Stimulated activated CD4-positive, alpha-beta T cell treated with anti-CD3 and anti-CD28 coated beads, Interleukin-2, amount 100 ng/mL, for 4 hours (primary cell): ENCODE data around the gene LINC01488.

Experiments used
- DNase-seq: peaks from one replicate; pipeline ENCODE4 v3.0.0-alpha.2; 2020; ENCODE audit warnings: low read depth

The LINC01488 gene

GRCh38 chr11:69463995-69464960, 17.2 kb upstream of the LINC01488 start:
- no peak for DNase-seq

GRCh38 chr11:69465236-69466000, 16.0 kb upstream of the LINC01488 start:
- DNase-seq, result no peak

- no peak for DNase-seq
Measured at GRCh38 chr11:69466039-69466438, 15.4 kb upstream of the LINC01488 start.

DNA sequence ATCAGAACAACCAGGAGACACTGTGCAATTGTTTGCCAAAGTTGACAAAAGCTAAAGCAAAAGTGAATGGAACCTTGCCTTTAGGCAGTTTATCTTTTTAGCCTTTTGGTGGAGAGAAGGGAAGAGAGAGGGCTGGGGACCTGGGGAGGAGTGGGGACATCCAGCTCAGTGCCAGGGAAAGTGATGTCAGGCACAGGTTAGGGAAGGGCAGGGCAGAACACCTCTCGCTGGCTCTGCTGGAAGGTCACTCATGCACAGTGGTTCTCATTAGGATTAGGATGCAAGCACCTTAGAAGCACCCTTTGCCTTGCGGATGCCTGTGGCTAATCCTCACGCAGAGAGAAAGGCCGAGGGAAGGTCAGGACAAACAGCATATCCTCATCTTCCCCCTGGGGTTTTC, 14.3 kb upstream of the LINC01488 start:
- no peak for DNase-seq

DNA sequence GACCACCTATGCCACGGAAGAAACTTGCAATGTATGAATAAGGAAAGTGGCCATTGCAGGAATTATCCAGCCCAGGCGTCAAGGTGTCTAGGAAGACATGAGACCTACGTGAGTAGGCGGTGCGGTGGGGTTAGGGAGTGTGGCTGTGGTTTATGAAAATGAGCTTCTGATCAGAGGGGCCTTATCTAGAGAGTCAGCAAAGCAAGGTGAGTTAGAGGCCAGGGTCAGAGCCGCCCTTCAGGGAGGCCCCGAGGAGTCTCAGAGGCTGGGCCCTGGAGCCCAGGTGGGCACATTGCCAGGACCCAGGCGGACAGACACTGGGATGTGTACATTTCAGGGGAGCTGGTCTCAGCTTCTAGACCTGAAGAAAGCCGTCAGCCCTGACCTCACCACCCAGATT, 13.8 kb upstream of the LINC01488 start:
- DNase-seq, result no peak

DNA sequence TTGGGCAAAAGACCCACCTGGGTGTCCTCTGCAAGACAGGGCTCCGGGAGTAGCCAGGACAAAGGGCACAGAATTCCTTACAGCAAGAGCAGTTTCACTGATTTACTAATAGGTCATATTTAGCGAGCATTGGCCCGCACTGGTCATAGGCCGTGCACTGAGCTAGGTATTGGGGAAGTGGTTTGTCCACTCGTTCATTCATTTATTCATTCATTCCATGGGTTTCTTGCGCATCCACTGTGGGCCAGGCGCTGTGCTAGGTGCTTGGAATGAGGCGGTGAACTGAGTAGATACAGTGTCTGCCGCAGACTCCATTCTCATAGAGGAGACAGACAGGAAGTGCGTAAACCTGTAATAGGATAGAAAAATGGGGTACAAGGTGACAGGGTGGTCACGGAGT, 13.2 kb upstream of the LINC01488 start:
- DNase-seq, result no peak

- no peak for DNase-seq
Measured at GRCh38 chr11:69468911-69469885, 12.3 kb upstream of the LINC01488 start.

- DNase-seq, result no peak
Measured at GRCh38 chr11:69470301-69470700, 11.2 kb upstream of the LINC01488 start.

GRCh38 chr11:69470793-69471728, 10.4 kb upstream of the LINC01488 start:
- no peak for DNase-seq

- no peak for DNase-seq
Measured at GRCh38 chr11:69471729-69472540, 9.5 kb upstream of the LINC01488 start.

DNA sequence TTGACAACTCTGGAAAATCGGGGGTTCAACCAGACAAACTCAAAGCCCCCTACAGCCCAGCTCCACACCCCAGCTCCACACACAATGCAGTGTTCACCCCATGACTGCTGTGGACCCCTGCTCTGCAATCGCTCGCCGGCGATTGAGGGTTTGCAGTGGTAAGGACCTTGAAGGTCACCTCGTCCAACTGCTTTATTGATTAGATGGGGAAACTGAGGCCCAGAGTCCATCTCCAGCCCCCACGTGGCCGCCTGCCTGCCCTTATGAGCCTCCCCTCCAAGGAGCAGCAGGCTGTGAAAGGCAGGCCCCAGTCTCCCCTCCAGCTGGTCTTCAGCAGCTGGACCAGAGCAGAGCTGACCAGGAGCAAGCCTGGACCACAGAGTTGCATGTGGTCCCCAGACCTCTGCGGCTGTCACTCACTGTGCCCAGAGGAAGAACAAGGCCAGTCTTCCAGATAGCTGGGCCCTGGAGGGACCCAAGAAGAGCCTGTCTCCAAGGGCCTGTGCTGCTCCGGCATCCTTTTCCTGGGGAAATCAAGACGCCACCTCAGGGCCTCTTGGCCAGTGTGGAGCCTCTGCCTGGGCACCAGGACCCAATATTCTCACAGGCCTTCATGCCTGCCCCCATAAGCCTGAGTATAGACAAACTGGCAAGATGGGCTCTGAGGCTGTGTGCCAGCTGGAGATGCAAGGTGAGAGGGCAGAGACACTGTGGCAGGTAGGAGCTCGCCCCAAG, 8.8 kb upstream of the LINC01488 start:
- DNase-seq, result no peak

- no peak for DNase-seq
Measured at GRCh38 chr11:69473276-69473845, 8.1 kb upstream of the LINC01488 start.

GRCh38 chr11:69474736-69475135, 6.7 kb upstream of the LINC01488 start:
- DNase-seq, result no peak

DNA sequence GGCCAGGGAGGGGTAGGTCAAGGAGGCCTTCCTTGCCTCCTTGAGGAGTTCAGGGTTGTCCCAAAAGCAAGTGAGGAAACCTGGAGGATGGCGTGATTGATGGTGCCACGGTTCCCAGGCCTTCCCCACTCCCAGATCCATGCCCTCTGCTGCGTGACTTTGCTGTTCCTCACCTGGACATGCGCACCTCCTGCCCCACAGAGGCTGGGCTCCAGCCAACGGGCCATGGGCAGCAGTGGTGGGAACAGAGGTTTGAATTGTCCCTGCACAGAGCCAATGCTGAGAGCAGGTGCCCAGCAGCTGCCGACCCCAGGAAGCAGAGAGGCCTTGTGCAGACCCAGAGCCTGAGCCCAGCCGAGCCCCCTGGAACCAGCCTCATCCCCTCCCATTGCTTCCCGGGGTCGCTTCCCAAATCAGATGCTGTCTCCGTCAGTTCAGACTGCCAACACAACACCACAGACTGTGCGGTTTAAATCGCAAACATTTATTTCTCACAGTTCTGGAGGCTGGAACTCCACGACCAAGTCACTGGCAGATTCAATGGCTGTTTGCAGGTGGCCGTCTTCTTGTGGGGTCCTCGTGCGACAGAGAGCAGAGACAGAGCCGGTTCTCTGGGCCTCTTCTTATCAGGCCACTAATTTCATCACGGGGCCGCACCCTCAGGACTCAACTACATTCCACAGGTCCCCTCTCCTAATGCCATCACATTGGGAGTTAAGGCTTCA, 6.2 kb upstream of the LINC01488 start:
- DNase-seq, result no peak

DNA sequence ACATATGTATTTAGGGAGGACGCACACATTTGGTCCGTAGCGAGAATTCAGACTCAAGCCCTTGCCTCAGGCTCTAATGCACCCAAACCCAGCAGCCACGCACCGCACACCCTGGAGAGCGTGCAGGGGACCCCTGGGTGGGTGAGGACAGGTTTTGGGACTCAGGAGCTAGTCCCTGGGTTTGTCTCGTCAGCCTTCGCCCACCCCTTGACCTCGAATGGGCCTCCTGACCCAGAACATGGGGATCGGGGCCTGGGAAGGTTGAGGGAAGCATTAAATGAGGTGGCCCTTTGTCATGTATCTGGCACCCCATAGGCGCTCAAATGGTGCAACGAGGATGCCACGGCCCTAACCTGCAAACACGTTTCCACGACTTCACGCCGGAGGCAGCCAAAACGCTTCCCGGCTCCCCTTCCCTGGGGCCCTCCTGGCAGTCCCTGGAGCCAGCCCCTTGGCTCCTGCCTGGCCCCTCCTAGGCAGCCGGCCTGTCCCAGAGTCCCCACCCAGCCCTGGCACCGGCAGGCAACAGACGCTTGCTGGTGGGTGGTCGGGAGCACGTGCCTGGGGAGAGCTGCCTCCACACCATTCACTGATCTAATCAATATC, 5.5 kb upstream of the LINC01488 start:
- no peak for DNase-seq

- DNase-seq, result no peak
Measured at GRCh38 chr11:69476509-69476961, 4.9 kb upstream of the LINC01488 start.

DNA sequence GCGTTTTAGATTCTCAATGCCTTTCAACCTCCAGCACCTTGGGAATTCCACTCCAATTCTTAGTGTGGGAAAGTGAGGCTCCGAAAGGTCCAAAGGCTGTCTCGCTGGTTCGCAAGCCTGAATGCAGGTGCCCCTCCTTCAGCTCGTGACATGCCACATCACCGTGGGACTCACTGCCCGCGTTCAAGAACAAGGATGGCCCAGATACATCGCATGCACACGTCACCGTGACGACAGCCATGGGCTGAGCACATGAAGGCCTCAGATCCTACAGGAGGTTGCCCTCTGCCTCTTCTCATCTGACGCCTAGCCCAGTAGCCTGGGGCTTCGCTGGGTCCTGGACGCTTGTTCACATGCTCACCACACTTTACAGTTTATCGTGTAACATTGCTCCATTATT, 4.4 kb upstream of the LINC01488 start:
- no peak for DNase-seq
